NCI-H226 (cell line): ENCODE data around the gene LYRM1.
A peak's percentile ranks its signal among the peaks of the same experiment; 100 is the strongest.

Experiments used
- DNase-seq: peaks from one replicate; pipeline ENCODE4 v3.0.0-alpha.2; 2015

LYRM1 gene

GRCh38 chr16:20873331-20873730 lies 27.2 kb upstream of the LYRM1 start:
- DNase-seq: no peak

GRCh38 chr16:20874088-20874581 lies 26.4 kb upstream of the LYRM1 start:
- DNase-seq: peak; percentile 49

GRCh38 chr16:20875355-20875650 lies 25.3 kb upstream of the LYRM1 start:
- DNase-seq: no peak

- no peak for DNase-seq
Measured at GRCh38 chr16:20878682-20879147, 21.9 kb upstream of the LYRM1 start.

- peak; percentile 57 for DNase-seq
Measured at GRCh38 chr16:20879175-20880040, 21.2 kb upstream of the LYRM1 start.

GRCh38 chr16:20880867-20881502 lies 19.6 kb upstream of the LYRM1 start:
- DNase-seq: no peak

GRCh38 chr16:20881503-20881878 lies 19.1 kb upstream of the LYRM1 start:
- no peak for DNase-seq

- no peak for DNase-seq
Measured at GRCh38 chr16:20883554-20884239, 16.9 kb upstream of the LYRM1 start.

GRCh38 chr16:20884240-20884556 lies 16.4 kb upstream of the LYRM1 start:
- no peak for DNase-seq

- DNase-seq: no peak
Measured at GRCh38 chr16:20886320-20886719, 14.3 kb upstream of the LYRM1 start.

GRCh38 chr16:20887207-20887606 lies 13.4 kb upstream of the LYRM1 start:
- DNase-seq: no peak

GRCh38 chr16:20889625-20890275 lies 10.8 kb upstream of the LYRM1 start:
- DNase-seq: no peak

GRCh38 chr16:20894388-20894787 lies 6.2 kb upstream of the LYRM1 start:
- no peak for DNase-seq

GRCh38 chr16:20897253-20897897 lies 3.2 kb upstream of the LYRM1 start:
- peak; percentile 86 for DNase-seq

GRCh38 chr16:20897922-20898321 lies 2.6 kb upstream of the LYRM1 start:
- peak; percentile 85 for DNase-seq

- peak; percentile 80 for DNase-seq
Measured at GRCh38 chr16:20899071-20899470, 1.5 kb upstream of the LYRM1 start.

- DNase-seq: no peak
Measured at GRCh38 chr16:20899477-20900298, 883 bp upstream of the LYRM1 start.

GRCh38 chr16:20901068-20901435 lies 481 bp downstream of the LYRM1 start:
- no peak for DNase-seq

GRCh38 chr16:20901436-20902112 lies 1.0 kb downstream of the LYRM1 start:
- DNase-seq: no peak

- no peak for DNase-seq
Measured at GRCh38 chr16:20902426-20902825, 1.9 kb downstream of the LYRM1 start.

GRCh38 chr16:20903116-20903898 lies 2.7 kb downstream of the LYRM1 start:
- no peak for DNase-seq
